A549 treated with DMSO at 1 μM for 4 hours (cell line): ENCODE data around the gene CHMP1A. TPM values are rescaled to one million over a fixed set of nuclear protein-coding genes. Genes with fewer than 3 reads are reported as not detected.

Source experiments
- total RNA-seq: library from RNA; stranded (reverse); fragments of 200-300 nt; extraction: Qiagen RNA extraction; gene quantifications from 5 replicates; pipeline ENCODE4 v1.2.3, GENCODE V29; 2022; ENCODE audit warnings: low read depth

The CHMP1A gene
- 87.7 to 99.7 TPM (median 94.8 TPM) in 5 replicates for total RNA-seq

DNA sequence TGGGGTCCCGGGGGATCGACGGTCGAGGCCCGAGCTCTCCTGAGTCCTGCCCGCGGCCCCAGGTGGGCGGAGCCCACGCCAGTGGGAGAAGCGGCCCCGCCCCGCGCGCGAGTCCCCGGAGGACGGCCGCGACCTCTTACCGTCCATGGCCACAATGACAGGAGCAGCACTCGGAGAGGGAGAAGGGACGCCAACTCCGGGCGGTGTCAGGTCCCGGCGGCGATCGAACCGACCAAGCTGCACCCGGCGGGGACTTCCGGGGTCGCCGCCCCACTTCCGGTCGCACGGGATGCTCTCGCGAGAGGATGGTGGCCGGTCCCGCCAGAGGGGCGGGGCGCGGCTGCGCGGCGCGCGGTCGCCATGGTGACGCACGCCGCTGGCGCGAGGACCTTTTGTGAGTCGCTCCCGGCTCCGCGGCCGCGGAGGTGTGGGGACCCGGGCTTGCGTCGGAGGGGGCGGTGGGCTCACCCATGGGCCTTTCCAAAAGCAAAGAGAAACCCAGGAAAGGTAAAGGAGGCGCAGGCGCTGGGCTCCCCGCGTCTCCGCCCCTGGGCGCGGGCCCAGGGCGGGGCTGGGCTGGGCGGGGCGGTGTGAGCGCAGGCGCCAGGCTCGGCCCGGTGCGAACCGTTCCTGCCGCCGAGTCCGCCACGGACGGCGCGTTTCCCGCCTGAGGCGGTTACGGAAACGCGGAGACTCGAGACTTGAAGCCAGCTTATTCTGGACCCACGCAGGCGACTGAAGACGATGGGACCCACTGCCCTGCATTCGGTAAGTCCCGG lies at the start of gene CHMP1A, which contains the start of gene SPATA33:
CHMP1A (minus strand) TSS at position 267 of the 779 bp plus-strand sequence; CDS start at position 147, 120 bp downstream.
SPATA33 (plus strand) TSS at position 395 of the 779 bp plus-strand sequence; CDS start at position 471, 76 bp downstream.

DNA sequence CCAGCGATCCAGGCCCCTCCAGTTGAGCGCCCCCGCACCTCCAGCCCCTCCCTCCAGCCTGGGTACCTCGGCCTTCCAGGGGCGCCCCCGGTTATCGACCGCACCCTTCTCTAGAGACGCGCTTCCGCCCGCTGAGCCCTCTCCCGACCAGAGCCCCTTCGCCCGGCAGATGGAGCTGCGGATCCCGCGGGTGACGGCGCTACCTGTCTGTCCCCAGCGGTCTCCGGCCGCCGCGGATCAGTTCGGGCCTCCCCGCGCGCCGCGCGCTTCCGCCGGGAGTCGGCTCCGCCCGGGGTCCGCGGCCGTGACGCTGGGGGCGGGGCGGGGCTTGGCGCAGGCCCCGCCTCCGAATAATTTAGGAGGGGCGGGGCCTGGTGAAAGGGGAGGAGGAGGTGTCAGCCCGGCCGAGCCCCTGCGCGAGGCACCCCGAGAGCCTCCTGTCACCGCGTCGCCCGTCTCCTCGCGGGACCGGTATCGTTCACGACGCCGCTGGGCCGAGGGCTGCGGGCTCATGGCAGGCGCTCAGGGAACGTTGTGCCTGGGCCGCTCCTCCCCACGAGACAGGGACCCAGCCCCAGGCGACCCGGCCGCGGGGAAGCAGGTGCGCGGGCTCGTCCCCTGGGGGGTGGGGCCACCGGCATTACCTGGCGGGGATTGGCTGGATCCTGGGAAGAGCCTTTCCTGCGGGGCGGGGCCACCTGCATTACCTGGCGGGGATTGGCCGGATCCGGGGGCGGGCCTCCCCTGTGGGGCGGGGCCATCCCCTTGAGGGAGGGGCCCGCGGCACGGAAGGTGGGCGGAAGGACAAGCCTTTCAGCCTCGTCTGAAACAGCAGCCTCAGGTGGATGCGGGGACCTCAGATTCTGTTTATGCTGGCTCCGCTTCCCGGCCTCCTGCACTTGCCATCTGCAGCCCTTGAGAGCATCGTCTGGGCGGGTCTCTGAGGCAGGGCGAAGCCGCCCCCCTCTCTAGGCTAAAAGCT lies 44.2 kb upstream of the CHMP1A start, which contains the start of gene SPATA2L:
SPATA2L (minus strand) TSS at position 281 of the 982 bp plus-strand sequence. CDS start 473 bp downstream, outside the sequence.

GRCh38 chr16:89686520-89687091 lies 29.1 kb upstream of the CHMP1A start, which contains the start of gene CDK10:
CDK10 (plus strand) TSS chr16:89686689; CDS start chr16:89686711, 22 bp downstream.

DNA sequence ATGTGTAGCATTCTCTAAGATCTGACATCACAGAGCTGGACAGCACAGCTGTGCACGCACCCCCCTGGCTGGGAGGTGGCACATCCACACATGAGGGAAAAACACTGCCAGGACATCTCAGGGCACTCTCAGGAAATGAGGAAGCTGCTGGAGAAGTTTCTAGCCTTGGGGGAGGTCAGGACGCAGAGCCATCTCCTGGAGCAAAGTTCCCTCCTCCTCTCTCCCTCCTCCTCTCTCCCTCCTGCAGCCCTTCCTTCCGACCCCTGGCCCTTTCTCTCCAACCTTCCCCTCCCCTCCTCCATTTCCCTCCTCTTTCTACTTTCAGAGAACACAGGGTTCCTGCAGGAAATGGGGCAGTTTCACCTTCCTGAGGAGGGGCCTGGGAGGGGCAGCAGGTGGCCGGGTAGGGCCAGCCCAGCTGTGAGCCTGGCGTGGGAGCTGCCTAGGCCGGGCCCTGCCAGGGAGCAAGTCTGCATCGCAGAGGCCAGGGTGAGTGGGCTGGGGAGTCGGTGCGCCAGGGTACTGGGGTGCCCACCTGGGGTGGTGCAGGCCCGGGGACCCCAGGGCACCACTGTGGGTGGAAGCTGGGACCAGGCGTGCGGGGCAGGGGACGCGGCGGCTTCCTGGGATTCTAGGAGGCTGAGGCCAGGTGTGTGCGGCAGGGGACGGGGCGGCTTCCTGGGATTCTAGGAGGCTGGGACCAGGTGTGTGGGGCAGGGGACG lies 44.1 kb downstream of the CHMP1A start, which contains the start of gene DPEP1:
DPEP1 (plus strand) TSS at position 412 of the 723 bp plus-strand sequence. CDS start 16,769 bp downstream, outside the sequence.

Other genes with a start within 250 kb of the CHMP1A start
- gene ANKRD11, start 167.1 kb downstream of the CHMP1A start, total RNA-seq: 74.4 to 99.6 TPM (median 95.8 TPM) in 5 replicates
- gene SPG7, start 149.3 kb downstream of the CHMP1A start, total RNA-seq: 81.3 to 91.9 TPM (median 82.9 TPM) in 5 replicates
- 3,032 to 4,077 TPM (median 3,876 TPM) in 5 replicates for gene RPL13, start 97.0 kb downstream of the CHMP1A start, total RNA-seq
- gene CPNE7, start 82.0 kb downstream of the CHMP1A start, total RNA-seq: 41.5 to 71.1 TPM (median 57.3 TPM) in 5 replicates
- gene DPEP1, start 44.1 kb downstream of the CHMP1A start, total RNA-seq: 0.75 to 1.3 TPM (median 0.77 TPM) in 5 replicates
- gene SPATA33, start 128 bp upstream of the CHMP1A start, total RNA-seq: 14.6 to 17.0 TPM (median 15.5 TPM) in 5 replicates
- 34.9 to 69.2 TPM (median 42.5 TPM) in 5 replicates for gene CDK10, start 29.0 kb upstream of the CHMP1A start, total RNA-seq
- gene SPATA2L, start 44.0 kb upstream of the CHMP1A start, total RNA-seq: 9.4 to 11.4 TPM (median 10.8 TPM) in 5 replicates
- gene VPS9D1, start 63.2 kb upstream of the CHMP1A start, total RNA-seq: 3.0 to 4.8 TPM (median 4.6 TPM) in 5 replicates
- 15.0 to 18.8 TPM (median 17.4 TPM) in 5 replicates for gene ZNF276, start 63.8 kb upstream of the CHMP1A start, total RNA-seq
- 29.9 to 42.3 TPM (median 39.4 TPM) in 5 replicates for gene FANCA, start 158.9 kb upstream of the CHMP1A start, total RNA-seq
- 4.2 to 8.4 TPM (median 7.7 TPM) in 5 replicates for gene SPIRE2, start 170.8 kb upstream of the CHMP1A start, total RNA-seq
- gene TCF25, start 215.9 kb upstream of the CHMP1A start, total RNA-seq: 68.4 to 85.4 TPM (median 79.7 TPM) in 5 replicates